Ovary (tissue), 10 donors: ENCODE results near the gene ZSCAN5C. TPM values are rescaled to one million over a fixed set of nuclear protein-coding genes. Genes with fewer than 3 reads are reported as not detected.

Source experiments
- DNase-seq, 5 donors: peaks; one replicate each; pipeline ENCODE4 v3.0.0-alpha.2; 2019 to 2020
- H3K27ac ChIP-seq, 2 donors: fragments of 200-600 bp; one replicate each; pipeline versions ENCODE4 v1.5.1 to v1.8.0; 2019 to 2022
- H3K27me3 ChIP-seq: fragments of 200-600 bp; one replicate; pipeline ENCODE4 v1.8.0; 2022
- H3K36me3 ChIP-seq: fragments of 200-600 bp; sonication (generic); one replicate; pipeline ENCODE4 v1.5.1; 2019
- H3K4me1 ChIP-seq: one replicate; pipeline ENCODE4 v1.8.1; 2013; ENCODE audit warnings: mild to moderate bottlenecking, moderate library complexity; ENCODE audit not compliant: insufficient read depth
- H3K4me3 ChIP-seq: fragments of 200-600 bp; sonication (generic); one replicate; pipeline ENCODE4 v1.5.1; 2017
- H3K9me3 ChIP-seq, 2 donors: fragments of 200-600 bp in 1 of 2; sonication (generic) in 1 of 2; one replicate each; pipeline versions ENCODE4 v1.5.1 to v1.8.1; 2013 to 2019; ENCODE audit warnings: mild to moderate bottlenecking in 1 of 2, moderate library complexity in 1 of 2
- EP300 ChIP-seq: sonication (generic); formaldehyde crosslinking; IDR thresholded peaks from one replicate; pipeline ENCODE4 v1.6.1; 2017; ENCODE audit warnings: antibody characterized with exemption
- POLR2A ChIP-seq: fragments of 450-650 bp; IDR thresholded peaks from one replicate; pipeline ENCODE4 v1.6.1; 2017; ENCODE audit warnings: antibody characterized with exemption, mild to moderate bottlenecking, moderate library complexity
- WGBS, 3 donors: extraction: QIAGEN DNeasy Blood & Tissue Kit in 1 of 3; methylation state at CpG; one replicate each; pipeline versions ENCODE4 v1.1.5 to v1.1.7; 2013 to 2017; 5-methylcytosine and 5-hydroxymethylcytosine counted together
- intact Hi-C, 4 donors: fragments of 100-400 bp; cut with DNase I; formaldehyde crosslinking; loops; one replicate each; pipeline versions ENCODE4 v1.11.0 to v1.15.1; 2022 to 2023
- long read RNA-seq, 3 donors: library from polyadenylated mRNA in 2 of 3; unstranded in 2 of 3; transcript quantifications; one replicate each; pipeline ENCODE4 v2.0.0 and lab custom pipeline, GENCODE V29; 2021 to 2026
- polyA plus RNA-seq, 2 donors: library from polyadenylated mRNA; stranded (reverse); fragments of 200-250 nt in 1 of 2; fragments of 350-450 nt in 1 of 2; fragmentation: Illumina TruSeq in 1 of 2; extraction: RNeasy Lipid Tissue Mini Kit (QIAGEN cat#74804) in 1 of 2; gene quantifications; one replicate each; pipeline ENCODE4 v1.2.3, GENCODE V29; 2013 to 2014
- total RNA-seq, 7 donors: library from RNA; depleted of rRNA in 2 of 7; stranded (reverse); fragments of >200 nt in 2 of 7; fragmentation: NEBNext Ultra II Directional in 3 of 7; extraction: Animal tissue kit (Norgen Biotek cat#: 25700) in 3 of 7; gene quantifications; one replicate each; pipeline versions ENCODE4 v1.1.0 to v1.2.4, GENCODE V29; 2016 to 2023
- TF ChIP-seq, protein P1 (sequence below), 3 donors: fragments of 450-650 bp in 2 of 3; fragments of 200-600 bp in 1 of 3; IDR thresholded peaks; one replicate each; pipeline versions ENCODE4 v1.5.1 to v1.8.0; 2016 to 2022; ENCODE audit warnings: antibody characterized with exemption in 3 of 3, mild to moderate bottlenecking in 1 of 3
- donor health status: DM: no; HTN: no; CAD: no; lungs with moderate emphysema.
- donor health status: DM: no; HTN: no; CAD: no.
- donor health status: Bipolar disorder and iron deficiency.
- donor health status: DM: yes; HTN: yes; CAD: no.
- donor health status: DM: no; HTN: no; CAD: no.
- donor health status: DM: yes; HTN: yes; CAD: no.

Gene ZSCAN5C, protein sequence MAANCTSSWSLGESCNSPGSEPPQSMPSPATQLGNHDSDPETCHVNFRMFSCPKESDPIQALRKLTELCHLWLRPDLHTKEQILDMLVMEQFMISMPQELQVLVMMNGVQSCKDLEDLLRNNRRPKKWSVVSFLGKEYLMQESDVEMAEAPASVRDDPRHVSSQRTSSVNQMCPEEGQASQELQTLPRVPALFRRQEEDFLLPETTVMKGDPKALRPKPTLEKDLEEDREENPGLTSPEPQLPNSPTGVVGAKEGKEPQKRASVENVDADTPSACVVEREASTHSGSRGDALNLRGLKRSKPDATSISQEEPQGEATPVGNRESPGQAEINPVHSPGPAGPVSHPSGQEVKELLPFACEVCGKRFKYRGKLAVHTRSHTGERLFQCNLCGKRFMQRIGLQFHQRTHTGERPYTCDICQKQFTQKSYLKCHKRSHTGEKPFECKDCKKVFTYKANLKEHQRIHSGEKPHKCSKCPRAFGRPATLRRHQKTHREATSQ
- not detected for total RNA-seq
- polyA plus RNA-seq, result not detected
- long read RNA-seq, donor 1, result 0 reads
- long read RNA-seq, donor 2, result 0 reads
- long read RNA-seq, donor 3, result 0 reads

DNA sequence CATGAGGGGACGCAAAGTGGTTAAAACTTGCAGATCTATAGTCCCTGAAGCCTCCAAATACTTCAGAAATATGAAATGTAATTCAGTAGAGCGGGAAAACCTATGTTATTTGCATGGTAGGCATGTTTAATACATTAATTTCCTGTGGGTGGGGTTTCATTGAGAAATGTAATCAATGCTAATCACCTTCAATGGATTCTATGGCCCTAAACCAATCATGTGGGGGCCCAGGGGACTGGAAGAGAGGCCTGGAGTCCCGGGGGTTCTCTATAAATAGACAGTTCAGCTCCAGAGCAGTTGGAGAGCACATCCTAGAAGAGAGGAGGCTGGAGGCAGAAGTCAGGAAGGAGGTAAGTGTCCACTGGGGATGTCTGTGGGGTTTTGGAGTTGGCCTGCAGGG is at the start of gene ZSCAN5C:
ZSCAN5C (plus strand) TSS at position 301 of the 400 bp plus-strand sequence. CDS start 3,641 bp downstream, outside the sequence.
- no peak for TF ChIP-seq POLR2A
- TF ChIP-seq EP300, result no peak
- TF ChIP-seq, protein P1, sequence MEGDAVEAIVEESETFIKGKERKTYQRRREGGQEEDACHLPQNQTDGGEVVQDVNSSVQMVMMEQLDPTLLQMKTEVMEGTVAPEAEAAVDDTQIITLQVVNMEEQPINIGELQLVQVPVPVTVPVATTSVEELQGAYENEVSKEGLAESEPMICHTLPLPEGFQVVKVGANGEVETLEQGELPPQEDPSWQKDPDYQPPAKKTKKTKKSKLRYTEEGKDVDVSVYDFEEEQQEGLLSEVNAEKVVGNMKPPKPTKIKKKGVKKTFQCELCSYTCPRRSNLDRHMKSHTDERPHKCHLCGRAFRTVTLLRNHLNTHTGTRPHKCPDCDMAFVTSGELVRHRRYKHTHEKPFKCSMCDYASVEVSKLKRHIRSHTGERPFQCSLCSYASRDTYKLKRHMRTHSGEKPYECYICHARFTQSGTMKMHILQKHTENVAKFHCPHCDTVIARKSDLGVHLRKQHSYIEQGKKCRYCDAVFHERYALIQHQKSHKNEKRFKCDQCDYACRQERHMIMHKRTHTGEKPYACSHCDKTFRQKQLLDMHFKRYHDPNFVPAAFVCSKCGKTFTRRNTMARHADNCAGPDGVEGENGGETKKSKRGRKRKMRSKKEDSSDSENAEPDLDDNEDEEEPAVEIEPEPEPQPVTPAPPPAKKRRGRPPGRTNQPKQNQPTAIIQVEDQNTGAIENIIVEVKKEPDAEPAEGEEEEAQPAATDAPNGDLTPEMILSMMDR (IDR thresholded peaks at IDR 0.05), result no peak
- Histone ChIP-seq H3K9me3 (no peaks in the 10 kb centered on the region), H3K27ac (no peak within 1 kb of the TSS), H3K4me1 (no peaks in the 10 kb centered on the region), H3K36me3 (no peaks in the 10 kb centered on the region), H3K27me3 (no peaks in the 10 kb centered on the region), H3K4me3 (no peak within 1 kb of the TSS)
- WGBS, 3 donors, result 49 to 65% (median 52%) methylated on average over 3 of the region's 3 CpGs
- DNase-seq, result no peak
- intact Hi-C loops, result no loop called here

DNA sequence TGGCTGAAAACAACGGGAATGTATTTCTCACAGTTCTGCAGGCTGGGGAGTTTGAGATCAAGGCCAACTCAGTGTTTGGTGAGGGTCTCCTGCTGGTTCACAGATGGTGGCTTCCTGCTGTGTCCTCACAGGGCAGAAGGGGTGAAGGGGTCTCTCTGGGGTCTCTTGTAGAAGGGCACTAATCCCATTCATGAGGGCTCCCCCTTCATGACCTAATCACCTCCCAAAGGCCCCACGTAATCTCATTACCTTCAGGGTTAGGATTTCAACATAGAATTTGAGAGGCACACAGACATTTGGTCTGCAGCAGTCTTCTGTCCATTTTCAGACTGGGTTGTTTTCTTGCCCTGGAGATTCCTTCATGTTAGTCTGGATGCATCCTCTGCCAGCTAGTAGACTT is 49.4 kb upstream of the ZSCAN5C start:
- no peaks in the 10 kb centered on the region for H3K36me3 ChIP-seq
- intact Hi-C loops, result no loop called here
- 60 to 78% (median 74%) methylated on average over 2 of the region's 2 CpGs for WGBS, 3 donors
- no peaks in the 10 kb centered on the region for H3K27me3 ChIP-seq
- H3K27ac ChIP-seq, result no peak overlapping the region
- TF ChIP-seq EP300 (no peak), POLR2A (no peak)
- TF ChIP-seq, protein P1 (IDR thresholded peaks at IDR 0.05), result no peak
- DNase-seq, result no peak
- no peaks in the 10 kb centered on the region for H3K9me3 ChIP-seq
- H3K4me3 ChIP-seq, result no peak overlapping the region
- peaks cover 2% of the 10 kb centered on the region for H3K4me1 ChIP-seq

DNA sequence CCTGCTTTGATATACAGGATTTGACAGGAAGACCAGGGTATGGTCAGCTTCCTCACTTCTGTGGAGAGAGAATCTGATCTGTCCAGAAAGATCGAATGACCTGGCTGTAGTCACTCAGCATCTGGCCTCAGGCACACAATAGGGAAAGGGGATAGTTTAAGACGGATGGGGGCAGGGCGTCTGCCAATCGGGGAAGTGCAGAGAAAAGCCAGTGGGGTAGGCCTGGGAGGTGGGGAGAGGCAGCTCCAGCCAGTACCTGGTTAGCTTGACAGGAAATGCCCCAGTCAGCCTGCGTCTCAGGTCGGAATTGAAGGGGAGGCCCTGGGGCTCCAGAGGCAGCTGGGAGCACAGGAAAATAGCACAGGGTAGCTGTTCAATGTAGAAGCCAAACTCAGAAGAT is 48.6 kb upstream of the ZSCAN5C start:
- Histone ChIP-seq H3K9me3 (no peaks in the 10 kb centered on the region), H3K36me3 (no peaks in the 10 kb centered on the region), H3K27me3 (no peaks in the 10 kb centered on the region), H3K27ac (no peak overlapping the region), H3K4me3 (no peak overlapping the region), H3K4me1 (peaks cover 1% of the 10 kb centered on the region)
- TF ChIP-seq EP300, result no peak
- TF ChIP-seq POLR2A, result no peak
- TF ChIP-seq, protein P1 (IDR thresholded peaks at IDR 0.05), result no peak
- DNase-seq, result no peak
- intact Hi-C loops, result no loop called here
- 67 to 70% (median 68%) methylated on average over 6 of the region's 6 CpGs for WGBS, 3 donors

DNA sequence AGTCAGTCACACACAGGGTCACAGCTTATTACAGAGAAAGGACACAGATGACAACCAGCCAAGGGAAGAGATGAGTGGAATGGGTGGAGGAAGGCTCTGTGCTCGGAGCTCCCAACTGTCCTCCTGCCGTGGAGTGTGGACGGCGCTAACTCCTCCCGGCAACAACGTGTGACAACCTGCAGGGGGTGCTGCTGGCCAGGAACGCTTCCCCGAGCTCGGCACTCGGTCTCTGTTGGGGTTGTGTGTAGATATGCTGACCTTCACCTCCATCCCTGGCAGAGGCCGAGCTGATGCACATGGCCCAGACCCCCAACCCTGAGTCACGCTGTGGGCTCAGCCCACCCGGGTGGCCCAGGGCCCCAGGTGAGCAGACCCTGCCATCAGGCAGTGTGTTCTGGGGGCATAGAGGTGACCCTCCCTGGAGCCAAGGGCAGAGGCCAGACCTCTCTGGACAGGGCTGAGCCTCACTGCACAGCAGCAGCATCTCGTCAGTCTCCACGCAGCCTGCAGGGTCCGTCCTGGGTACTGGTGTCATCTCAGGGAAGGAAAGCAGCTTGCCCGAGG is 46.9 kb upstream of the ZSCAN5C start:
- no peaks in the 10 kb centered on the region for H3K36me3 ChIP-seq
- no peak for DNase-seq
- H3K27ac ChIP-seq, result no peak overlapping the region
- H3K27me3 ChIP-seq, result no peaks in the 10 kb centered on the region
- intact Hi-C loops, result loop anchor here in 2 of 4 donors (5.0 kb wide), 2 partner anchors 43 to 48 kb away; no protein-coding TSS in a partner anchor
- WGBS, 3 donors, result 54 to 60% (median 56%) methylated on average over 17 of the region's 17 CpGs
- H3K9me3 ChIP-seq, result no peaks in the 10 kb centered on the region
- H3K4me1 ChIP-seq, result no peaks in the 10 kb centered on the region
- H3K4me3 ChIP-seq, result no peak overlapping the region
- TF ChIP-seq POLR2A (no peak), EP300 (no peak)
- TF ChIP-seq, protein P1 (IDR thresholded peaks at IDR 0.05), result no peak
